DMS53 treated with DMSO at 0.1 percent for 48 hours (cell line): Measurements from ENCODE around the gene RDH5.

Source experiments
- DNase-seq: peaks from one replicate; lab custom pipeline; 2025; ENCODE audit not compliant: unreplicated experiment; lab: John Stamatoyannopoulos, UW

RDH5 gene

GRCh38 chr12:55727643-55728185 lies 7.5 kb downstream of the RDH5 start:
- peak; percentile 24 for DNase-seq

- DNase-seq: no peak
Measured at GRCh38 chr12:55728186-55728938, 8.2 kb downstream of the RDH5 start.

- peak; percentile 73 for DNase-seq
Measured at GRCh38 chr12:55728939-55729818, 9.0 kb downstream of the RDH5 start, which contains the start of gene CD63. Gene CD63 (minus strand): TSS chr12:55729009. CDS start chr12:55728341, 668 bp downstream.

GRCh38 chr12:55729819-55730818 lies 9.9 kb downstream of the RDH5 start:
- DNase-seq: no peak

- no peak for DNase-seq
Measured at GRCh38 chr12:55732288-55732687, 12.1 kb downstream of the RDH5 start.

GRCh38 chr12:55733021-55733555 lies 12.9 kb downstream of the RDH5 start:
- DNase-seq: no peak

- DNase-seq: no peak
Measured at GRCh38 chr12:55733858-55734257, 13.7 kb downstream of the RDH5 start.

GRCh38 chr12:55734595-55734994 lies 14.4 kb downstream of the RDH5 start:
- no peak for DNase-seq

GRCh38 chr12:55736076-55736475 lies 15.9 kb downstream of the RDH5 start:
- no peak for DNase-seq

- DNase-seq: peak; percentile 90
Measured at GRCh38 chr12:55736780-55737580, 16.8 kb downstream of the RDH5 start.

GRCh38 chr12:55737581-55738122 lies 17.5 kb downstream of the RDH5 start:
- DNase-seq: no peak

GRCh38 chr12:55738123-55739024 lies 18.2 kb downstream of the RDH5 start:
- DNase-seq: peak; percentile 79

GRCh38 chr12:55739025-55739378 lies 18.8 kb downstream of the RDH5 start:
- no peak for DNase-seq

- no peak for DNase-seq
Measured at GRCh38 chr12:55741931-55742680, 21.9 kb downstream of the RDH5 start.

- DNase-seq: peak; percentile 67
Measured at GRCh38 chr12:55742719-55743405, 22.7 kb downstream of the RDH5 start, which contains the start of gene GDF11. Gene GDF11 (plus strand): TSS chr12:55743122. CDS start chr12:55743317, 195 bp downstream.

GRCh38 chr12:55743406-55744339 lies 23.5 kb downstream of the RDH5 start:
- DNase-seq: peak; percentile 23
